ENCODE results near the gene NEUROG3.

The NEUROG3 gene

DNA sequence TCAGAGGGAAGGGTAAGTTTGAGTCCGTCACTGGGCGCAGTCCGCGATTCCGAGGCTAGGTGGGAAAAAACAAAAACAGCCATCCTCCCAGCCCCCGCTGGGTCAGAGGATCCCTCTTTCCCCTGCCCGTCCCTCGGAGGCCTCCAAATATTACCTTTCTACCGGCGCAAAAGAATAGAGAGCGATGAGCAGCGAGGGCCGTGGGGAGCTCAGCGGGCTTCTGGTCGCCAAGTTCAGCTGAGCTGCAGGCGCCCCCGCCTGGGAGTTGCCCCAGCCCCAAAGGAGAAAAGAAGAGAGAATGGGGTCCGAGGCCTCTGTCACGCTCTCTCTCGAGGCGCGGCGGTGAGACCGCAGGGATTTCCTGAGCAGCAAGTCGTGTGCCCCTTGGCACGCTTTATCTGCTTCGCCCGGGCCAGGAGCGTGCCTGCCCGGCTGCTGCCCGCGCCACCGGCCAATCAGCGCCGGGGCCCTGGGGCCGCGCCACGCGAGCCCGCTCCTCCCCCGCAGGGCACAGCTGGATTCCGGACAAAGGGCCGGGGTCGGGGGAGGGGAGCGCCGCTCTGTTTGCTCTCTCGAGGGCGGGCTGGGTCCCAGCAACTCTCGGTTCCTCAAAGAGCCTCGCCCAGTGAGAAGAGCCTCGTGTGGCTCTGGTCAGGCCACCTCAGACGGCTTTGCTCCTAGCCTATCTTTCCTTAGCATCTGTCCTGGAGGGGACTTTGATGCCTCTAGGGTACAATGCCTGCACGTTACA lies at the start of gene NEUROG3:
Gene NEUROG3, minus strand, starts transcription at position 367 of the 751 bp plus-strand sequence. CDS start 379 bp downstream, outside the sequence.
- ATAC-seq = no peak
- no peak for TF ChIP-seq SNAI2 (CRISPR knock-in tag; IDR thresholded peaks at IDR 0.05)
- TF ChIP-seq ZFP30 (CRISPR knock-in tag; IDR thresholded peaks at IDR 0.05) = no peak
- TF ChIP-seq TOX (CRISPR knock-in tag; IDR thresholded peaks at IDR 0.05; ENCODE audit: borderline replicate concordance) = no peak
- no peak for TF ChIP-seq ZNF70 (CRISPR knock-in tag; IDR thresholded peaks at IDR 0.05)
- no peak for TF ChIP-seq PATZ1 (CRISPR knock-in tag; IDR thresholded peaks at IDR 0.05; ENCODE audit: borderline replicate concordance)
- no peak for TF ChIP-seq RARB (CRISPR knock-in tag; IDR thresholded peaks at IDR 0.05)
- TF ChIP-seq BACH2 (CRISPR knock-in tag; IDR thresholded peaks at IDR 0.05; ENCODE audit: borderline replicate concordance) = no peak
- TF ChIP-seq, protein P1, sequence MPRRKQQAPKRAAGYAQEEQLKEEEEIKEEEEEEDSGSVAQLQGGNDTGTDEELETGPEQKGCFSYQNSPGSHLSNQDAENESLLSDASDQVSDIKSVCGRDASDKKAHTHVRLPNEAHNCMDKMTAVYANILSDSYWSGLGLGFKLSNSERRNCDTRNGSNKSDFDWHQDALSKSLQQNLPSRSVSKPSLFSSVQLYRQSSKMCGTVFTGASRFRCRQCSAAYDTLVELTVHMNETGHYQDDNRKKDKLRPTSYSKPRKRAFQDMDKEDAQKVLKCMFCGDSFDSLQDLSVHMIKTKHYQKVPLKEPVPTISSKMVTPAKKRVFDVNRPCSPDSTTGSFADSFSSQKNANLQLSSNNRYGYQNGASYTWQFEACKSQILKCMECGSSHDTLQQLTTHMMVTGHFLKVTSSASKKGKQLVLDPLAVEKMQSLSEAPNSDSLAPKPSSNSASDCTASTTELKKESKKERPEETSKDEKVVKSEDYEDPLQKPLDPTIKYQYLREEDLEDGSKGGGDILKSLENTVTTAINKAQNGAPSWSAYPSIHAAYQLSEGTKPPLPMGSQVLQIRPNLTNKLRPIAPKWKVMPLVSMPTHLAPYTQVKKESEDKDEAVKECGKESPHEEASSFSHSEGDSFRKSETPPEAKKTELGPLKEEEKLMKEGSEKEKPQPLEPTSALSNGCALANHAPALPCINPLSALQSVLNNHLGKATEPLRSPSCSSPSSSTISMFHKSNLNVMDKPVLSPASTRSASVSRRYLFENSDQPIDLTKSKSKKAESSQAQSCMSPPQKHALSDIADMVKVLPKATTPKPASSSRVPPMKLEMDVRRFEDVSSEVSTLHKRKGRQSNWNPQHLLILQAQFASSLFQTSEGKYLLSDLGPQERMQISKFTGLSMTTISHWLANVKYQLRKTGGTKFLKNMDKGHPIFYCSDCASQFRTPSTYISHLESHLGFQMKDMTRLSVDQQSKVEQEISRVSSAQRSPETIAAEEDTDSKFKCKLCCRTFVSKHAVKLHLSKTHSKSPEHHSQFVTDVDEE (CRISPR knock-in tag; IDR thresholded peaks at IDR 0.05) = no peak
- no peak for TF ChIP-seq CSRNP3 (CRISPR knock-in tag; IDR thresholded peaks at IDR 0.05)

- TF ChIP-seq RARB (CRISPR knock-in tag; IDR thresholded peaks at IDR 0.05) (no peak), TOX (CRISPR knock-in tag; IDR thresholded peaks at IDR 0.05; ENCODE audit: borderline replicate concordance) (no peak), ARNTL (CRISPR knock-in tag; IDR thresholded peaks at IDR 0.05; ENCODE audit: borderline replicate concordance, low read depth) (no peak), ISL1 (CRISPR knock-in tag; IDR thresholded peaks at IDR 0.05) (no peak), ZNF70 (CRISPR knock-in tag; IDR thresholded peaks at IDR 0.05) (no peak), ESRRG (CRISPR knock-in tag; IDR thresholded peaks at IDR 0.05) (no peak)
- ATAC-seq = no peak
Observed at GRCh38 chr10:69620625-69621024, 47.4 kb upstream of the NEUROG3 start.

DNA sequence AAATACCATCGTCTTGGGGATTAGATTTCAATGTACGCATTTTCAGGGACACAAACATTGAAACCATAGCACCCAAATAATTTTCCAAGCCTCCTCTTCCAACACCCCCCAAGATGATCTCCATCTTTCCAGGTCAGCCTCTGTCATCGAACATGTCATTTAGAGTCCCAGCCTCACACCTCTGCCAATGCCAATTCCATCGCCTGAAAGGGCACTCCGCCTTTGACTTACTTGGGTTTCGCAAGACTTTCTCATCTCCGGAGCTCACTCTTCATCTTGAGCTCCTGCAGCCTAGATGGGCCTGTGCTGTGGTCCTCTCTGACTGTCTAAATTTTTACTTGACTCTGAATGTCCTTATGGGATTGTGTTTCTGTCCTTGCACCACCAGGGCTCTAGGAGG lies 46.4 kb upstream of the NEUROG3 start:
- no peak for ATAC-seq

GRCh38 chr10:69618746-69619145 lies 45.5 kb upstream of the NEUROG3 start:
- no peak for ATAC-seq
- no peak for TF ChIP-seq TOX (CRISPR knock-in tag; IDR thresholded peaks at IDR 0.05; ENCODE audit: borderline replicate concordance)
- TF ChIP-seq CREB5 (CRISPR knock-in tag; IDR thresholded peaks at IDR 0.05; ENCODE audit: low read depth) = no peak
- no peak for TF ChIP-seq ZFP3 (CRISPR knock-in tag; IDR thresholded peaks at IDR 0.05)
- no peak for TF ChIP-seq RARB (CRISPR knock-in tag; IDR thresholded peaks at IDR 0.05)

More for the DNA sequence above, 46.4 kb upstream of the NEUROG3 start:
- TF ChIP-seq SNAI2 (CRISPR knock-in tag; IDR thresholded peaks at IDR 0.05) (no peak), TOX (CRISPR knock-in tag; IDR thresholded peaks at IDR 0.05; ENCODE audit: borderline replicate concordance) (no peak), ZNF8 (CRISPR knock-in tag; IDR thresholded peaks at IDR 0.05) (no peak), TCF4 (CRISPR knock-in tag; IDR thresholded peaks at IDR 0.05; ENCODE audit: borderline replicate concordance) (no peak), CSDC2 (CRISPR knock-in tag; IDR thresholded peaks at IDR 0.05) (no peak), GLIS3 (CRISPR knock-in tag; IDR thresholded peaks at IDR 0.05) (no peak)

DNA sequence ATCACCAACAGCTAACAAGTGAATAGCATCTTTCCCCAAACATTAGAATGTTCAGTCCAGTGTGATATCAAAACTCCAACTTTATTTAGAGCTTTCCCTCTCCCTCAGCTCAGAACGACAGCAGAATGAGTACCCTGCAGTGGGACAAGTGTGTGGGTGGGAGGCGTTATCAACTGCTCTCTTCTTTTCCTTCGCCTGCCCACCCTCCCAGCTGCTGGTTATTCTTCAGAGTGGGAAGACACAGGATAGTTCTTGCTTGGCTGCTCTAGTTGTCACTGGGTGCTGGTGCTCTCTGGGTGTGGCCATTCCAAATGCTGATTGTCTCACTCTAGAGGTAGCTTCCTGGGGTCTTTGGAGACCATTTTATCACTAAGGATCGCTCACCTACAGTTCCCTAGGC lies 43.1 kb upstream of the NEUROG3 start:
- no peak for ATAC-seq
- TF ChIP-seq POU6F1 (CRISPR knock-in tag; IDR thresholded peaks at IDR 0.05; ENCODE audit: borderline replicate concordance, low read depth) = no peak
- TF ChIP-seq CSDC2 (CRISPR knock-in tag; IDR thresholded peaks at IDR 0.05) = no peak
- TF ChIP-seq SNAI2 (CRISPR knock-in tag; IDR thresholded peaks at IDR 0.05) = no peak
- no peak for TF ChIP-seq TOX (CRISPR knock-in tag; IDR thresholded peaks at IDR 0.05; ENCODE audit: borderline replicate concordance)
- TF ChIP-seq CSRNP3 (CRISPR knock-in tag; IDR thresholded peaks at IDR 0.05) = no peak
- TF ChIP-seq TCF4 (CRISPR knock-in tag; IDR thresholded peaks at IDR 0.05; ENCODE audit: borderline replicate concordance) = no peak
- TF ChIP-seq GLIS3 (CRISPR knock-in tag; IDR thresholded peaks at IDR 0.05) = no peak
- no peak for TF ChIP-seq ZNF70 (CRISPR knock-in tag; IDR thresholded peaks at IDR 0.05)
- TF ChIP-seq PATZ1 (CRISPR knock-in tag; IDR thresholded peaks at IDR 0.05; ENCODE audit: borderline replicate concordance) = no peak
- no peak for TF ChIP-seq OSR1 (CRISPR knock-in tag; IDR thresholded peaks at IDR 0.05)

All from SK-N-SH treated with all-trans-retinoic acid at 6 μM for 48 hours (cell line).